Body of pancreas (tissue), 4 donors: ENCODE measurements around the gene RBM19. TPM values are rescaled to one million over a fixed set of nuclear protein-coding genes. Genes with fewer than 3 reads are reported as not detected.

Experiments
- ATAC-seq: fragments of 150-250 bp; one replicate; pipeline ENCODE4 v1.9.1; 2016
- DNase-seq, 4 donors: peaks; one replicate each; pipeline ENCODE4 v3.0.0-alpha.2; 2019
- H3K27ac ChIP-seq, 4 donors: fragments of 200-600 bp; sonication (generic); 1 replicate in 3 of 4; 2 replicates in 1 of 4; pipeline versions ENCODE4 v1.5.1 to v1.6.1; 2016 to 2019; ENCODE audit warnings: mild to moderate bottlenecking in 1 of 4, mixed read lengths in 1 of 4, moderate library complexity in 1 of 4
- H3K27me3 ChIP-seq, 2 donors: fragments of 200-600 bp; sonication (generic); one replicate each; pipeline ENCODE4 v1.6.0; 2016; ENCODE audit warnings: mild to moderate bottlenecking in 1 of 2
- H3K36me3 ChIP-seq, 2 donors: fragments of 200-600 bp; sonication (generic); replicated peaks in 1 of 2; 2 replicates each; pipeline ENCODE4 v1.5.1; 2016; ENCODE audit warnings: low read depth in 2 of 2; ENCODE audit not compliant: insufficient read depth in 1 of 2
- H3K4me1 ChIP-seq: fragments of 200-600 bp; sonication (generic); one replicate; pipeline ENCODE4 v1.6.0; 2016
- H3K4me3 ChIP-seq, 2 donors: fragments of 200-600 bp; sonication (generic); 1 replicate in 1 of 2; 2 replicates in 1 of 2; pipeline ENCODE4 v1.5.1; 2016 to 2019
- H3K9me3 ChIP-seq, 3 donors: fragments of 200-600 bp; sonication (generic); 1 replicate in 2 of 3; 2 replicates in 1 of 3; pipeline ENCODE4 v1.5.1; 2016
- POLR2A ChIP-seq, 3 donors: fragments of 450-650 bp; IDR thresholded peaks; one replicate each; pipeline ENCODE4 v1.6.1; 2016; ENCODE audit warnings: antibody characterized with exemption in 3 of 3, mild to moderate bottlenecking in 2 of 3
- WGBS, 2 donors: methylation state at CpG; one replicate each; pipeline ENCODE4 v1.1.5; 2017; 5-methylcytosine and 5-hydroxymethylcytosine counted together
- intact Hi-C: fragments of 100-400 bp; cut with DNase I; formaldehyde crosslinking; loops from one replicate; pipeline ENCODE4 v1.15.1; 2023
- total RNA-seq, 2 donors: library from RNA; depleted of rRNA; stranded (reverse); fragments of >200 nt; gene quantifications; one replicate each; pipeline ENCODE4 v1.1.0, GENCODE V29; 2016
- TF ChIP-seq, protein P1 (sequence below), 7 experiments: fragments of 450-650 bp in 4 of 7; fragments of 200-600 bp in 3 of 7; sonication (generic) in 3 of 7; IDR thresholded peaks; one replicate each; pipeline ENCODE4 v1.5.1; 2016 to 2019; ENCODE audit warnings: antibody characterized with exemption in 7 of 7

The RBM19 gene
- total RNA-seq, 2 donors from 2014 or later = 18.4 to 36.3 TPM

- H3K36me3 ChIP-seq = no peaks in the 10 kb centered on the region
- no peaks in the 10 kb centered on the region for H3K9me3 ChIP-seq
- ATAC-seq (no peak), DNase-seq (no peak)
- H3K4me3 ChIP-seq = no peak overlapping the region
- 77 to 87% methylated on average over 16 of the region's 16 CpGs for WGBS, 2 donors
- intact Hi-C loops = no loop called here
- H3K27me3 ChIP-seq = no peaks in the 10 kb centered on the region
- no peaks in the 10 kb centered on the region for H3K4me1 ChIP-seq
- TF ChIP-seq POLR2A (IDR thresholded peaks at IDR 0.05) = no peak
- TF ChIP-seq, protein P1, sequence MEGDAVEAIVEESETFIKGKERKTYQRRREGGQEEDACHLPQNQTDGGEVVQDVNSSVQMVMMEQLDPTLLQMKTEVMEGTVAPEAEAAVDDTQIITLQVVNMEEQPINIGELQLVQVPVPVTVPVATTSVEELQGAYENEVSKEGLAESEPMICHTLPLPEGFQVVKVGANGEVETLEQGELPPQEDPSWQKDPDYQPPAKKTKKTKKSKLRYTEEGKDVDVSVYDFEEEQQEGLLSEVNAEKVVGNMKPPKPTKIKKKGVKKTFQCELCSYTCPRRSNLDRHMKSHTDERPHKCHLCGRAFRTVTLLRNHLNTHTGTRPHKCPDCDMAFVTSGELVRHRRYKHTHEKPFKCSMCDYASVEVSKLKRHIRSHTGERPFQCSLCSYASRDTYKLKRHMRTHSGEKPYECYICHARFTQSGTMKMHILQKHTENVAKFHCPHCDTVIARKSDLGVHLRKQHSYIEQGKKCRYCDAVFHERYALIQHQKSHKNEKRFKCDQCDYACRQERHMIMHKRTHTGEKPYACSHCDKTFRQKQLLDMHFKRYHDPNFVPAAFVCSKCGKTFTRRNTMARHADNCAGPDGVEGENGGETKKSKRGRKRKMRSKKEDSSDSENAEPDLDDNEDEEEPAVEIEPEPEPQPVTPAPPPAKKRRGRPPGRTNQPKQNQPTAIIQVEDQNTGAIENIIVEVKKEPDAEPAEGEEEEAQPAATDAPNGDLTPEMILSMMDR (IDR thresholded peaks at IDR 0.05) = no peak
- H3K27ac ChIP-seq = no peak overlapping the region
Observed at GRCh38 chr12:113835896-113836295, 130.2 kb downstream of the RBM19 start.

DNA sequence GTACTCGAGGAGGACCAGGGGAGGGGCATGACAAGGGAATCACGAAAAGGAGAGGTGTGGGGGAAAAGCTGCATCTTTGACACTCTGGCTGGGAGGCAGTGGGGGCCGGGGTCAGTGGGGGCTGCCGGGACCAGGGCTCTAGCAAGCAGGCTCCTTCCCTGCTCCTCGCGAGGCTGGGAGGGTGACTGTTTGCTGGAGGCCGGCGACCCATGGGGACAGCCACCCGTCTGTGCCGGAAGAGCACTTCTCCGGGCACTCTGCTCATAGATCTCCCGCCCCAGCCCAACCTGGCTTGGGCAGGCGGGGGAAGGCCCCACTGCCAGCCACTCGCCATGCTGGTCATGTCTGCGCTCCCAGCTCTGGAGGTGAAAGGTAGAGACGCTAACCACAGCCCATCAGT is 130.7 kb downstream of the RBM19 start:
- no peak for TF ChIP-seq POLR2A (IDR thresholded peaks at IDR 0.05)
- TF ChIP-seq, protein P1 (IDR thresholded peaks at IDR 0.05) = no peak

DNA sequence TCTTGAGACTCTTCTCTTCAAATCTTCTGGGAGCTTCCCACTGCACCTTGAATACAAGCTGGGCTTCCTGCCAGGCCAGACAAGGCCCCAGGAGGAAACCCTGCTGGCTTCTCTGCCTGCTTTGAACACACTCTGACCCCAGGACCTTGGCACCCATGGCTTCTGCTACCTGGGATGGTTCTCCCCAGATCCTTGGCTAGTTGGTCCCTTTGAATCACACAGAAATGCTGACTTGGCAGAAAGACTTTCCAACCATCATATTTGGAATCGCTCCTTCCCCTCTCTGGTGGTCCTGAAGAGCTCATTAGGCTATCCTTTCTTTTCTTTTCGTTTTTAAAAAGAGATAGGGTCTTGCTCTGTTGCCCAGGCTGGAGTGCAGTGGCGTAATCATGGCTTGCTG is 132.7 kb downstream of the RBM19 start:
- intact Hi-C loops = no loop called here
- no peaks in the 10 kb centered on the region for H3K36me3 ChIP-seq
- DNase-seq (no peak), ATAC-seq (no peak)
- H3K4me3 ChIP-seq = no peak overlapping the region
- H3K4me1 ChIP-seq = no peaks in the 10 kb centered on the region
- TF ChIP-seq, protein P1 (IDR thresholded peaks at IDR 0.05) = no peak
- no peak for TF ChIP-seq POLR2A (IDR thresholded peaks at IDR 0.05)
- H3K9me3 ChIP-seq = no peaks in the 10 kb centered on the region
- no peaks in the 10 kb centered on the region for H3K27me3 ChIP-seq
- WGBS, 2 donors = 82 to 96% methylated on average over 3 of the region's 3 CpGs
- no peak overlapping the region for H3K27ac ChIP-seq

More for the DNA sequence above, 130.7 kb downstream of the RBM19 start:
- H3K9me3 ChIP-seq = no peaks in the 10 kb centered on the region
- no peak for DNase-seq
- H3K27ac ChIP-seq = no peak overlapping the region
- H3K27me3 ChIP-seq = no peaks in the 10 kb centered on the region
- WGBS, 2 donors = 89 to 93% methylated on average over 13 to 16 of the region's 16 CpGs
- ATAC-seq = no peak
- H3K4me1 ChIP-seq = no peaks in the 10 kb centered on the region
- H3K36me3 ChIP-seq = no peaks in the 10 kb centered on the region
- intact Hi-C loops = no loop called here
- no peak overlapping the region for H3K4me3 ChIP-seq

- no peak for DNase-seq
Observed at GRCh38 chr12:113831476-113831875, 134.6 kb downstream of the RBM19 start.

DNA sequence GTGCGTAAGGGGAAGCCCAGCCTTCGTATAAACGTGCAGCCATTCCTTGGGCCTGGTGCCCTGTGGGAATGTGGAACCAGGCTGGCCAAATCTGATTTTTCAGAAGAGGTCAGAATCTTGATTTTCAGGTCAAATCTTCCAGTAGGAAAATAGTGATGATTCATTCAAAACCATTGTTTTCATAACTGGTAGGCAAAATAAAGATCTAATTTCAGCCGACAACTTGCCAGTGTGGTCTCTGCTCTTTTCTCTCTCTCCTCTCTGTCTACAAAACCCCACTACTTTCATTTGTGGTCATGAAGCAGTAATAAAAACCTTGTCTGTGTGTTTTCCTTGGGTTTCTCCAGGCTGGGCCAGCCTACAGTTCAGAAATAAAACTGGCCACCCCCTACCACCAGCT is 135.1 kb downstream of the RBM19 start:
- H3K4me3 ChIP-seq = no peak overlapping the region
- DNase-seq (no peak), ATAC-seq (no peak)
- no peaks in the 10 kb centered on the region for H3K36me3 ChIP-seq
- H3K27me3 ChIP-seq = no peaks in the 10 kb centered on the region
- no peak overlapping the region for H3K27ac ChIP-seq
- TF ChIP-seq, protein P1 (IDR thresholded peaks at IDR 0.05) = no peak
- no peak for TF ChIP-seq POLR2A (IDR thresholded peaks at IDR 0.05)
- H3K9me3 ChIP-seq = no peaks in the 10 kb centered on the region
- H3K4me1 ChIP-seq = no peaks in the 10 kb centered on the region
- intact Hi-C loops = no loop called here
- 88 to 91% methylated on average over 4 of the region's 4 CpGs for WGBS, 2 donors

More at GRCh38 chr12:113831476-113831875, 134.6 kb downstream of the RBM19 start:
- Histone ChIP-seq H3K9me3 (no peaks in the 10 kb centered on the region), H3K4me1 (no peaks in the 10 kb centered on the region), H3K36me3 (no peaks in the 10 kb centered on the region), H3K27me3 (no peaks in the 10 kb centered on the region), H3K27ac (no peak overlapping the region), H3K4me3 (no peak overlapping the region)
- TF ChIP-seq POLR2A (IDR thresholded peaks at IDR 0.05) = no peak
- TF ChIP-seq, protein P1 (IDR thresholded peaks at IDR 0.05) = no peak
- 82 to 83% methylated on average over 20 of the region's 20 CpGs for WGBS, 2 donors
- intact Hi-C loops = no loop called here
- ATAC-seq = no peak
